ENCODE results near the gene EPO.
A peak's percentile ranks its signal among the peaks of the same experiment; 100 is the strongest.
"Not testable (repeated sequence)": the region's sequence is repeated elsewhere in the genome, so short reads cannot be mapped to it uniquely, and the experiment has no call there.

The EPO gene

GRCh38 chr7:100705753-100706671 lies 14.3 kb upstream of the EPO start, which contains the start of gene POP7:
POP7 (plus strand) TSS chr7:100706121; CDS start chr7:100706831, 710 bp downstream.
- DNase-seq (ENCODE audit: low read depth) = peak; percentile 86
- TF ChIP-seq CTCF (IDR thresholded peaks at IDR 0.05; ENCODE audit: control insufficient read depth, insufficient read depth, low read depth, low read length, missing control alignments) = no peak
- H3K4me3 ChIP-seq (ENCODE audit: control insufficient read depth, low read depth, low read length) = peak within 1 kb of the TSS; percentile 71

GRCh38 chr7:100706672-100707311 lies 13.5 kb upstream of the EPO start:
- peak overlapping the region; percentile 71 for H3K4me3 ChIP-seq (ENCODE audit: control insufficient read depth, low read depth, low read length)
- DNase-seq (ENCODE audit: low read depth) = no peak
- TF ChIP-seq CTCF (IDR thresholded peaks at IDR 0.05; ENCODE audit: control insufficient read depth, insufficient read depth, low read depth, low read length, missing control alignments) = no peak

GRCh38 chr7:100708395-100708794 lies 11.9 kb upstream of the EPO start:
- no peak for DNase-seq (ENCODE audit: low read depth)
- no peak overlapping the region for H3K4me3 ChIP-seq (ENCODE audit: control insufficient read depth, low read depth, low read length)
- TF ChIP-seq CTCF (IDR thresholded peaks at IDR 0.05; ENCODE audit: control insufficient read depth, insufficient read depth, low read depth, low read length, missing control alignments) = no peak

- no peak for DNase-seq (ENCODE audit: low read depth)
- TF ChIP-seq CTCF (IDR thresholded peaks at IDR 0.05; ENCODE audit: control insufficient read depth, insufficient read depth, low read depth, low read length, missing control alignments) = no peak
- H3K4me3 ChIP-seq (ENCODE audit: control insufficient read depth, low read depth, low read length) = no peak overlapping the region
Measured at GRCh38 chr7:100710452-100710851, 9.8 kb upstream of the EPO start.

GRCh38 chr7:100711369-100711768 lies 8.9 kb upstream of the EPO start:
- no peak overlapping the region for H3K4me3 ChIP-seq (ENCODE audit: control insufficient read depth, low read depth, low read length)
- DNase-seq (ENCODE audit: low read depth) = no peak
- no peak for TF ChIP-seq CTCF (IDR thresholded peaks at IDR 0.05; ENCODE audit: control insufficient read depth, insufficient read depth, low read depth, low read length, missing control alignments)

- no peak for TF ChIP-seq CTCF (IDR thresholded peaks at IDR 0.05; ENCODE audit: control insufficient read depth, insufficient read depth, low read depth, low read length, missing control alignments)
- DNase-seq (ENCODE audit: low read depth) = no peak
- H3K4me3 ChIP-seq (ENCODE audit: control insufficient read depth, low read depth, low read length) = no peak overlapping the region
Measured at GRCh38 chr7:100714725-100715124, 5.5 kb upstream of the EPO start.

- DNase-seq (ENCODE audit: low read depth) = not testable (repeated sequence)
Measured at GRCh38 chr7:100717073-100717472, 3.2 kb upstream of the EPO start.

More at GRCh38 chr7:100717073-100717472, 3.2 kb upstream of the EPO start:
- not testable (repeated sequence) for H3K4me3 ChIP-seq (ENCODE audit: control insufficient read depth, low read depth, low read length)

All from AG09309 (cell line).